Right lobe of liver (tissue), 4 donors: Measurements from ENCODE around the gene KMT2A.

Experiments
- POLR2A ChIP-seq: fragments of 450-650 bp; IDR thresholded peaks from one replicate; pipeline ENCODE4 v1.6.1; 2017; ENCODE audit warnings: antibody characterized with exemption, mild to moderate bottlenecking
- TF ChIP-seq, protein P1 (sequence below), 4 donors: fragments of 200-600 bp in 3 of 4; fragments of 450-650 bp in 1 of 4; IDR thresholded peaks; one replicate each; pipeline versions ENCODE4 v1.5.1 to v1.8.0; 2016 to 2022; ENCODE audit warnings: antibody characterized with exemption in 4 of 4, mild to moderate bottlenecking in 2 of 4
- donor health status: DM: no; HTN: no; CAD: no.
- donor health status: DM: no; HTN: no; CAD: no.
- donor health status: DM: no; HTN: yes; CAD: no.

GRCh38 chr11:118522571-118523072 is 86.3 kb downstream of the KMT2A start:
- TF ChIP-seq, protein P1, sequence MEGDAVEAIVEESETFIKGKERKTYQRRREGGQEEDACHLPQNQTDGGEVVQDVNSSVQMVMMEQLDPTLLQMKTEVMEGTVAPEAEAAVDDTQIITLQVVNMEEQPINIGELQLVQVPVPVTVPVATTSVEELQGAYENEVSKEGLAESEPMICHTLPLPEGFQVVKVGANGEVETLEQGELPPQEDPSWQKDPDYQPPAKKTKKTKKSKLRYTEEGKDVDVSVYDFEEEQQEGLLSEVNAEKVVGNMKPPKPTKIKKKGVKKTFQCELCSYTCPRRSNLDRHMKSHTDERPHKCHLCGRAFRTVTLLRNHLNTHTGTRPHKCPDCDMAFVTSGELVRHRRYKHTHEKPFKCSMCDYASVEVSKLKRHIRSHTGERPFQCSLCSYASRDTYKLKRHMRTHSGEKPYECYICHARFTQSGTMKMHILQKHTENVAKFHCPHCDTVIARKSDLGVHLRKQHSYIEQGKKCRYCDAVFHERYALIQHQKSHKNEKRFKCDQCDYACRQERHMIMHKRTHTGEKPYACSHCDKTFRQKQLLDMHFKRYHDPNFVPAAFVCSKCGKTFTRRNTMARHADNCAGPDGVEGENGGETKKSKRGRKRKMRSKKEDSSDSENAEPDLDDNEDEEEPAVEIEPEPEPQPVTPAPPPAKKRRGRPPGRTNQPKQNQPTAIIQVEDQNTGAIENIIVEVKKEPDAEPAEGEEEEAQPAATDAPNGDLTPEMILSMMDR (IDR thresholded peaks at IDR 0.05) = peak in 3 of 4 donors; percentile 17 to 54 (median 30)
- TF ChIP-seq POLR2A = no peak
